Ovary (tissue), 3 donors: ENCODE data around the gene SS18L1.

Experiments
- CTCF ChIP-seq, 3 donors: fragments of 450-650 bp in 2 of 3; fragments of 200-600 bp in 1 of 3; IDR thresholded peaks; one replicate each; pipeline versions ENCODE4 v1.5.1 to v1.8.0; 2016 to 2022; ENCODE audit warnings: antibody characterized with exemption in 3 of 3, mild to moderate bottlenecking in 1 of 3
- POLR2A ChIP-seq: fragments of 450-650 bp; IDR thresholded peaks from one replicate; pipeline ENCODE4 v1.6.1; 2017; ENCODE audit warnings: antibody characterized with exemption, mild to moderate bottlenecking, moderate library complexity
- donor health status: DM: no; HTN: no; CAD: no.

- TF ChIP-seq CTCF (IDR thresholded peaks at IDR 0.05) (no peak), POLR2A (no peak)
These were observed 14.5 kb downstream of the SS18L1 start for GRCh38 chr20:62158088-62158400.
